ENCODE results near the gene GABRB2.

DNA sequence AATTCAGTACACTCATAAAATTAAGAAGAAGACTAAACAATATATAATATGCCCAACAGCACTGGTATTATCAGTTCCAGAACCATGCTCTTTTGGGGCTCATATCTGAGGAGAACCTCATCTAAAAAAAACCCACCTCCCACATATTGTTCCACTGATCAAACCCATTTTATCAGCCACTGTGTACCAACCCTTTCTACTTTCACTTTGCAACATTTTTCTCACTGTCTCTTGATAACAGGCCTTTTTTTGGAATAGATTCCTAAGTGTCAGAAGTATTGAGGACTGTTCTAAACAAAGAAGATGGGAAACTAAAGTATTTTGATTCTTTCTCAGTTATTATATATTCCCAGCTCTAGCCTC, 173.2 kb downstream of the GABRB2 start:
- TF ChIP-seq, protein P1, sequence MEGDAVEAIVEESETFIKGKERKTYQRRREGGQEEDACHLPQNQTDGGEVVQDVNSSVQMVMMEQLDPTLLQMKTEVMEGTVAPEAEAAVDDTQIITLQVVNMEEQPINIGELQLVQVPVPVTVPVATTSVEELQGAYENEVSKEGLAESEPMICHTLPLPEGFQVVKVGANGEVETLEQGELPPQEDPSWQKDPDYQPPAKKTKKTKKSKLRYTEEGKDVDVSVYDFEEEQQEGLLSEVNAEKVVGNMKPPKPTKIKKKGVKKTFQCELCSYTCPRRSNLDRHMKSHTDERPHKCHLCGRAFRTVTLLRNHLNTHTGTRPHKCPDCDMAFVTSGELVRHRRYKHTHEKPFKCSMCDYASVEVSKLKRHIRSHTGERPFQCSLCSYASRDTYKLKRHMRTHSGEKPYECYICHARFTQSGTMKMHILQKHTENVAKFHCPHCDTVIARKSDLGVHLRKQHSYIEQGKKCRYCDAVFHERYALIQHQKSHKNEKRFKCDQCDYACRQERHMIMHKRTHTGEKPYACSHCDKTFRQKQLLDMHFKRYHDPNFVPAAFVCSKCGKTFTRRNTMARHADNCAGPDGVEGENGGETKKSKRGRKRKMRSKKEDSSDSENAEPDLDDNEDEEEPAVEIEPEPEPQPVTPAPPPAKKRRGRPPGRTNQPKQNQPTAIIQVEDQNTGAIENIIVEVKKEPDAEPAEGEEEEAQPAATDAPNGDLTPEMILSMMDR (IDR thresholded peaks at IDR 0.05 in 8 of 11, conservative IDR thresholded peaks at IDR 0.05 in 3 of 11), result no peak
- TF ChIP-seq POLR2A (IDR thresholded peaks at IDR 0.05), result no peak
- no peak for TF ChIP-seq POLR2AphosphoS5 (IDR thresholded peaks at IDR 0.05)

All from spleen (tissue), 7 donors.